Activated T-helper 17 cell treated with anti-CD3 and anti-CD28 coated beads, Interleukin-2, amount 50 U/mL, for 72 hours (primary cell): ENCODE results near the gene MUC5B. TPM values are rescaled to one million over a fixed set of nuclear protein-coding genes. Genes with fewer than 3 reads are reported as not detected.

Experiments used
- ATAC-seq: fragments of 150-1000 bp; cut with Tn5 transposase; replicated peaks from 2 replicates; pipeline ENCODE4 v1.10.0; 2021; ENCODE audit warnings: mild to moderate bottlenecking, moderate library complexity
- H3K27ac Mint-ChIP-seq: one replicate; pipeline ENCODE4 v1.8.0; 2022; ENCODE audit warnings: mixed read lengths
- H3K27me3 Mint-ChIP-seq: one replicate; pipeline ENCODE4 v1.8.0; 2022; ENCODE audit warnings: mixed read lengths
- H3K36me3 Mint-ChIP-seq: one replicate; pipeline ENCODE4 v1.8.0; 2022; ENCODE audit warnings: low read depth, mild to moderate bottlenecking, mixed read lengths
- H3K4me1 Mint-ChIP-seq: one replicate; pipeline ENCODE4 v1.8.0; 2022; ENCODE audit warnings: mixed read lengths
- H3K4me3 Mint-ChIP-seq: one replicate; pipeline ENCODE4 v1.8.0; 2022; ENCODE audit warnings: mild to moderate bottlenecking, mixed read lengths
- H3K9me3 Mint-ChIP-seq: one replicate; pipeline ENCODE4 v1.8.0; 2022; ENCODE audit warnings: mixed read lengths
- total RNA-seq, 2 donors: library from RNA; stranded (reverse); gene quantifications; one replicate each; pipeline ENCODE4 v1.2.3, GENCODE V29; 2022

MUC5B gene
- total RNA-seq, 2 donors from 2014 or later = not detected

DNA sequence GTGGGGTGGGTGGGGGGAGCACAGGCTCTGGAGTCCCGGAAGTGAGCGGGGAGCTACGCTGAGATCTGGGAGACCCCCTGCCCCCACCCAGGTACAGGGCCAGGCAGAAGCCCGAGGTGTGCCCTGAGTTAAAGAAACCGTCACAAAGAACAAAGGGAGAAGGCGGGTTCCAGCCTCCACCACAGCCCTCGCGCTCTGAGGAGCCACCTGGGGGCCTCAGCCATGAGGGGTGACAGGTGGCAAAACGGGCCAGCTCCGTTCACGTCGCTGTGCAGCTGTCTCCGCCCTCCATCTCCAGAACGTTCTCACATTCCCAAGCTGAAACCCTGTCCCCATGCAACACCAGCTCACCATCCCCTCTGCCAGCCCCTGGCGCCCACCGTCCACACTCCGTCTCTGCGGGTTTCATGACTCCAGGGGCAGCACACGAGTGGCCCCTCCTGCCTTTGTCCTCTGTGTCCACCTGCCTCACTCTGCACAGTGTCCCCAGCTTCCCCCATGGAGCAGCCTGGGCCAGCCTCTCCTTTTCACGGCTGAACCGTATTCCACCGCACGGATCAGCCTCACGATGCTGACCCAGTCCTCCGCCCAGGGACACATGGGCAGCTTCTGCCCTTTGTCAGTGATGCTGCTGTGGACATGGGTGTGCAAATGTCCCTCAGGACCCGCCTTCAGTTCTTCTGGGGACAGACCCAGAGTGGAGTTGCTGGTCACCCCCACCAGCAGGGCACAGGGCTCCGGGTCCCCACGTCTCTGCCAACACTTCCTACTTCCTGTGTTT lies 1.7 kb upstream of the MUC5B start:
- no peak for ATAC-seq
- Mint-ChIP-seq H3K4me3 (no peak overlapping the region), H3K36me3 (no peaks in the 10 kb centered on the region), H3K9me3 (no peaks in the 10 kb centered on the region), H3K27ac (no peak overlapping the region), H3K4me1 (no peaks in the 10 kb centered on the region), H3K27me3 (peaks cover 12% of the 10 kb centered on the region)

- no peak overlapping the region for H3K27ac Mint-ChIP-seq
- H3K36me3 Mint-ChIP-seq = no peaks in the 10 kb centered on the region
- H3K27me3 Mint-ChIP-seq = peaks cover 8% of the 10 kb centered on the region
- no peak for ATAC-seq
- no peak overlapping the region for H3K4me3 Mint-ChIP-seq
- H3K9me3 Mint-ChIP-seq = no peaks in the 10 kb centered on the region
- no peaks in the 10 kb centered on the region for H3K4me1 Mint-ChIP-seq
Observed at GRCh38 chr11:1221848-1222311, 986 bp upstream of the MUC5B start.

GRCh38 chr11:1223346-1224110 lies 662 bp downstream of the MUC5B start:
- H3K27me3 Mint-ChIP-seq = peaks cover 8% of the 10 kb centered on the region
- no peak for ATAC-seq
- H3K4me1 Mint-ChIP-seq = no peaks in the 10 kb centered on the region
- H3K27ac Mint-ChIP-seq = no peak overlapping the region
- no peaks in the 10 kb centered on the region for H3K9me3 Mint-ChIP-seq
- no peak overlapping the region for H3K4me3 Mint-ChIP-seq
- no peaks in the 10 kb centered on the region for H3K36me3 Mint-ChIP-seq

GRCh38 chr11:1224111-1224490 lies 1.2 kb downstream of the MUC5B start:
- no peaks in the 10 kb centered on the region for H3K9me3 Mint-ChIP-seq
- H3K4me3 Mint-ChIP-seq = no peak overlapping the region
- H3K36me3 Mint-ChIP-seq = no peaks in the 10 kb centered on the region
- peaks cover 8% of the 10 kb centered on the region for H3K27me3 Mint-ChIP-seq
- no peaks in the 10 kb centered on the region for H3K4me1 Mint-ChIP-seq
- H3K27ac Mint-ChIP-seq = no peak overlapping the region
- no peak for ATAC-seq

DNA sequence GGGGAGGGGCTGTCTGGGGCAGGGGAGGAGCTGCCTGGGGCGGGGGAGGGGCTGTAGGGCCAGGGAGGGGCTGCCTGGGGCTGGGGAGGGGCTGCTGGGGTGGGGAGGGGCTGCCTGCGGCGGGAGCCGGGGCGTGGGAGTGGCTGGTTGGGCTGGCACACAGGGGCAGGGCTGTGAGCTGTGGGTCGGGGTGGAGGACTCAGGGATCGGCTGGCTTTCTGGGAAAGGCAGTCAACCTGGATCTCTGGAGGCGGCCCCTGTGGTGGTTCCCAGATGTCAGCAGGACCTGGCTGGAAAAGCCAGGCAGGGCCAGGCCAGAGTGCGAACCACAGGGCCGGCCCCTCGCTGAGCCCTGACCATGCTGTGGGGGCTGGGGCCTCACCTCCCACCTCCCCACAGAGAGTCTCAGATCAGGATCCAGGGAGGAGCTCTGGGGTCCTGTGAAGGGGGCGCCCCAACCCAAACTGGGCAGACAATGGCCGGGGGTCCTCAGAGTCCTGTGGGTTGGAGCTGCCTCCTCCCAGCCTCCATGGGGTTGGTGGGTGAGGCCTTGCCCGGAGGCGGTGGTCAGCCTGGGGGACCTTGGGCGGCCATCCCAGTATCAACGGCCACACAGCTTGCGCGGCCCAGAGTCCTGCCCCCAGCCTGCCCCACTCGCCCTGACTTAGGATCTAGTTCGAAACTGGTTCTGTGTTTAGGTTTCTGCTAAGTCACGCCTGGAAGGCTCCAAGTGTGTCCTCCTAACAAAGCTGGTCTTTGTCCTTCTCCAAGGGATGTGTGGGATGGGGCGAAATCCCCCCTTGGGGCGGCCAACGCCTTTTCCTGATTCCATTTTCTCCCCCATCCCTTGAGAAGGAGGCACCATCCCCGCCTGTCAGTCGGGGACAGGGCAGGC lies 1.9 kb downstream of the MUC5B start:
- Mint-ChIP-seq H3K36me3 (no peaks in the 10 kb centered on the region), H3K9me3 (no peaks in the 10 kb centered on the region), H3K4me1 (no peaks in the 10 kb centered on the region), H3K27me3 (peaks cover 8% of the 10 kb centered on the region), H3K4me3 (no peak overlapping the region), H3K27ac (no peak overlapping the region)
- no peak for ATAC-seq

DNA sequence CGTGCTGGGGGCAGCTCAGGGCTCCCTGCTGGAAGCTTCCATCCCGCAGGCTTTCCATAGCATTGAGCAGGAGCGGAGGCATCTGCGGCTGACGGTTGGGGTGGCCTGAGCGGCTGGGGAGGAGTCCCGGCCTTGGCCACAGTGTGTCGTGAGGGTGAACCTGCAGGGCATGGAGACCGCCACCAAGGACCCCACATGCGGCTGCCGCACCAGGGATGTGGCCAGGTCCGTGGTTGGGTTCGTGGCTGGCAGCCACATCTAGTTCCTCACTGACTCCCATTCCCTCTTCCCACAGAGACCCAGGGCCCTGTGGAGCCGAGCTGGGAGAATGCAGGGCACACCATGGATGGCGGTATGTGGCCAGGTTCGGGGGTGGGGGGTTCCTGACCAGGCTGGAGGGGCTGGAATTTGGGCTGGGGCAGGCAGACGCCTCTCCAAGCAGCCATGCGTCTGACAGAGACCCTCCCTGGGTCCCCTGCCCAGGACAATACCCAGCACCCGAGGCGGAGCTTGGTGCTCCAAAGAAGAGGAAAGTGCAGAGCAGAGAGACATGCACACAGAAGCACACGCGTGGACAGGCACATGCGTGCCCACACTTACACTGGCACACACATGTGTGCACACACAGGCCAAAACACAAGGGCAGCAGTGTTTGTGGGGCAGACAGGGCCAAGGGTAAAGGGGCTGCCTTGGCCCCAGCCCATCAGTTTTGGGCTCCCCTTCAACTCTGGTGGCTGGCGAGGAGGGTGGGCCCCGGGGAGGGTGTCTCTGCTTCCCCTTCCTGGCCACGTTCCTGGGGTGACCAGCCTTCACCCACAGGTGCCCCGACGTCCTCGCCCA lies 2.7 kb downstream of the MUC5B start:
- H3K27ac Mint-ChIP-seq = no peak overlapping the region
- no peaks in the 10 kb centered on the region for H3K4me1 Mint-ChIP-seq
- no peaks in the 10 kb centered on the region for H3K36me3 Mint-ChIP-seq
- H3K4me3 Mint-ChIP-seq = no peak overlapping the region
- peaks cover 8% of the 10 kb centered on the region for H3K27me3 Mint-ChIP-seq
- no peak for ATAC-seq
- no peaks in the 10 kb centered on the region for H3K9me3 Mint-ChIP-seq

GRCh38 chr11:1226226-1226985 lies 3.5 kb downstream of the MUC5B start:
- no peak overlapping the region for H3K27ac Mint-ChIP-seq
- no peak overlapping the region for H3K4me3 Mint-ChIP-seq
- H3K9me3 Mint-ChIP-seq = no peaks in the 10 kb centered on the region
- ATAC-seq = no peak
- no peaks in the 10 kb centered on the region for H3K36me3 Mint-ChIP-seq
- no peaks in the 10 kb centered on the region for H3K4me1 Mint-ChIP-seq
- H3K27me3 Mint-ChIP-seq = peaks cover 4% of the 10 kb centered on the region

DNA sequence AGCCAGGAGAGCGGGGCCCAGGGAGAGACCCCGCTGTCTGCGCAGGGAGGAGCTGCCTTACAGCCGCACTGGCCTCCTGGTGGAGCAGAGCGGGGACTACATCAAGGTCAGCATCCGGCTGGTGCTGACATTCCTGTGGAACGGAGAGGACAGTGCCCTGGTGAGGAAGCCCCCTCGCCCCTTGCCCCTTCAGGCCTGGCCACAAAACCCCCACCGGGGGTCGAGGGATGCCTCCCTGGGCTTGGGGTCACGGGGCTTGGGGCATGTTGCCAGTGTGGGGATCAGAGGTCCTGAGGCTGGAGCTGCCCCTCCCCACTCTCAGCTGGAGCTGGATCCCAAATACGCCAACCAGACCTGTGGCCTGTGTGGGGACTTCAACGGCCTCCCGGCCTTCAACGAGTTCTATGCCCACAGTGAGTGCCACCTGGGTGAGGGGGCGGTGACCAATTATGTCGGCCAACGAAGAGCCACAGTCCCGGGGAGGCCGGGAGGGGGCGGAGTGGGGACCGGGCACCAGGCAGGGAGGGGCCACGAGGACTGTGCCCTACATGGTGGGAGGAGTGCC lies 4.2 kb downstream of the MUC5B start:
- no peak for ATAC-seq

DNA sequence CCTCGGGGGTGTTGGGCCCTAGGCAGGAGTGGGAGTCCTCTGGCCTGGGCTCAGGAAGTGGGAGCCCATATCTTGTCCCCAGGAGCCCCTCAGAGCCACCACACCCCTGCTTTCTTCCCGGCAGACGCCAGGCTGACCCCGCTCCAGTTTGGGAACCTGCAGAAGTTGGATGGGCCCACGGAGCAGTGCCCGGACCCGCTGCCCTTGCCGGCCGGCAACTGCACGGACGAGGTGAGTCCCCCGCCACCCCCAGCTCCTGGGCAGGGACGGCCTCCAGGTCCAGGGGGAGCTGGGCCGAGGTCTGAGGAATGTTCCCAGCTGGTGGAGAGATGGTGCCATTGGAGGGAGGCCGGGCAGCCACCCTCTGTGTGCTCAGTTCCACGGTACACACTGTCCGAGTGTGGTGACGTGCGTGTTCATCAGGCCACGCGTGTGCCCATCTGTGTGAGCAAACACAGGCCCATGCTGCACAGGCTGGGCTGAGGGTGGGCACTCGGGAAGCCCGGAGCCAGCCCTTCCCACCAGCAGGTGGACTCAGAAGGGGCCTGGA lies 4.8 kb downstream of the MUC5B start:
- no peak for ATAC-seq
- Mint-ChIP-seq H3K27ac (no peak overlapping the region), H3K36me3 (no peaks in the 10 kb centered on the region), H3K4me3 (no peak overlapping the region), H3K27me3 (no peaks in the 10 kb centered on the region), H3K4me1 (no peaks in the 10 kb centered on the region), H3K9me3 (no peaks in the 10 kb centered on the region)

More for the DNA sequence above, 4.2 kb downstream of the MUC5B start:
- H3K36me3 Mint-ChIP-seq = no peaks in the 10 kb centered on the region
- no peak overlapping the region for H3K27ac Mint-ChIP-seq
- H3K4me3 Mint-ChIP-seq = no peak overlapping the region
- no peaks in the 10 kb centered on the region for H3K27me3 Mint-ChIP-seq
- no peaks in the 10 kb centered on the region for H3K9me3 Mint-ChIP-seq
- H3K4me1 Mint-ChIP-seq = no peaks in the 10 kb centered on the region

GRCh38 chr11:1228101-1228821 lies 5.4 kb downstream of the MUC5B start:
- Mint-ChIP-seq H3K9me3 (no peaks in the 10 kb centered on the region), H3K4me1 (no peaks in the 10 kb centered on the region), H3K4me3 (no peak overlapping the region), H3K27ac (no peak overlapping the region), H3K36me3 (no peaks in the 10 kb centered on the region), H3K27me3 (no peaks in the 10 kb centered on the region)
- ATAC-seq = no peak

- Mint-ChIP-seq H3K9me3 (no peaks in the 10 kb centered on the region), H3K4me3 (no peak overlapping the region), H3K27me3 (no peaks in the 10 kb centered on the region), H3K27ac (no peak overlapping the region), H3K36me3 (no peaks in the 10 kb centered on the region), H3K4me1 (no peaks in the 10 kb centered on the region)
- ATAC-seq = no peak
Observed at GRCh38 chr11:1228921-1229451, 6.1 kb downstream of the MUC5B start.

DNA sequence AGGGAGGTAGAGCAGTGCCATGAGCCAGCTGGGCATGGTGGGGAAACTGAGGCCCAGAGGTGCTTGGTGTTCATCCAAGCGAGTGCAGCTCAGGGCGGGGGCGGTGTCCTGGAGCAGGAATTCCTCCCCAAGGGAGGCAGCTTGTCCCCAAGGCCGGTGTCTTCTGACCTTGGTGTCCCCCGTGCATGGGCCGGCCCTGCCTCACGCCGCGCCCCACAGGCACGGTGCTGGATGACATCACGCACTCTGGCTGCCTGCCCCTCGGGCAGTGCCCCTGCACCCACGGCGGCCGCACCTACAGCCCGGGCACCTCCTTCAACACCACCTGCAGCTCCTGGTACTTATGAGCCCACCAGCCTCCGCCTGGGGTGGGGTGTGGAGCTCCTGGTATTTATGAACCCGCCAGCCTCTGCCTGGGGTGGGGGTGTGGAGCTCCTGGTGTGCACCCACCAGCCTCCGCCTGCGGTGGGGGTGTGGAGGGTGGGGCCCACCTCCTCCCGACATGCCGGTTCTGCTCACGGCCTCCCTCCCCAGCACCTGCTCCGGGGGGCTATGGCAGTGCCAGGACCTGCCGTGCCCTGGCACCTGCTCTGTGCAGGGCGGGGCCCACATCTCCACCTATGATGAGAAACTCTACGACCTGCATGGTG lies 6.7 kb downstream of the MUC5B start:
- H3K9me3 Mint-ChIP-seq = no peaks in the 10 kb centered on the region
- no peak overlapping the region for H3K4me3 Mint-ChIP-seq
- ATAC-seq = no peak
- H3K4me1 Mint-ChIP-seq = no peaks in the 10 kb centered on the region
- H3K36me3 Mint-ChIP-seq = no peaks in the 10 kb centered on the region
- H3K27me3 Mint-ChIP-seq = no peaks in the 10 kb centered on the region
- no peak overlapping the region for H3K27ac Mint-ChIP-seq
